GM19452 (cell line): ENCODE data around the gene SVBP.
"Not testable (repeated sequence)": the region's sequence is repeated elsewhere in the genome, so short reads cannot be mapped to it uniquely, and the experiment has no call there.

Experiments used
- ATAC-seq: cut with Tn5 transposase; IDR thresholded peaks from one replicate; pipeline ENCODE4 v1.9.1; 2021; ENCODE audit not compliant: unreplicated experiment

Gene SVBP, protein sequence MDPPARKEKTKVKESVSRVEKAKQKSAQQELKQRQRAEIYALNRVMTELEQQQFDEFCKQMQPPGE

GRCh38 chr1:42816585-42817439 lies at the start of gene SVBP, which contains the start of gene ERMAP:
Gene SVBP (minus strand): TSS chr1:42817397. CDS start chr1:42816544, 853 bp downstream.
Gene ERMAP (plus strand): TSS chr1:42817122. CDS start chr1:42830449, 13,327 bp downstream.
- ATAC-seq: peak; percentile 83

DNA sequence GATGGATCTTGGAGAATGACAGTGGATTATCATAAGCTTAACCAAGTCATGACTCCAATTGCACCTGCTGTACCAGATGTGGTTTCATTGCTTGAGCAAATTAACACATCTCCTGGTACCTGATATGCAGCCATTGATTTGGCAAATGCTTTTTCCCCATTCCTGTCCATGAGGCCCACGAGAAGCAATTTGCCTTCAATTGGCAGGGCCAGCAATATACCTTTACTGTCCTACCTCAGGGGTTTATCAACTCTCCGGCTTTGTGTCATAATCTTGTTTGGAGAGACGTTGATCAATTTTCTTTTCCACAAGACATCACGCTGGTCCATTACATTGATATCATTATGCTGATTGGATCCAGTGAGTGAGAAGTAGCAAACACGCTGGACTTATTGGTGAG lies 49.4 kb upstream of the SVBP start:
- ATAC-seq: no peak

- no peak for ATAC-seq
Measured at GRCh38 chr1:42861014-42861399, 43.8 kb upstream of the SVBP start.

GRCh38 chr1:42860339-42861013 lies 43.3 kb upstream of the SVBP start:
- no peak for ATAC-seq

DNA sequence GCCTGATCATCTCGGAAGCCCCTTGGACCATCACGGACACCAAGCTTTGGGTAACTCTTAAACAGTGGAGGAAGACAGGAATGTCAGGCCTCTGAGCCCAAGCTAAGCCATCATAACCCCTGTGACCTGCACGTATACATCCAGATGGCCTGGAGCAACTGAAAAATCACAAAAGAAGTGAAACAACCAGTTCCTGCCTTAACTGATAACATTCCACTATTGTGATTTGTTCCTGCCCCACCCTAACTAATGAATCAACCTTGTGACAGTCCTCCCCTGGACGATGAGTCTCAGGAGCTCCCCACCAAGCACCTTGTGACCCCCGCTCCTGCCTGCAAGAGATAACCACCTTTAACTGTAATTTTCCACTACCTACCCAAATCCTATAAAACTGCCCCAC lies 42.2 kb upstream of the SVBP start:
- ATAC-seq: not testable (repeated sequence)

DNA sequence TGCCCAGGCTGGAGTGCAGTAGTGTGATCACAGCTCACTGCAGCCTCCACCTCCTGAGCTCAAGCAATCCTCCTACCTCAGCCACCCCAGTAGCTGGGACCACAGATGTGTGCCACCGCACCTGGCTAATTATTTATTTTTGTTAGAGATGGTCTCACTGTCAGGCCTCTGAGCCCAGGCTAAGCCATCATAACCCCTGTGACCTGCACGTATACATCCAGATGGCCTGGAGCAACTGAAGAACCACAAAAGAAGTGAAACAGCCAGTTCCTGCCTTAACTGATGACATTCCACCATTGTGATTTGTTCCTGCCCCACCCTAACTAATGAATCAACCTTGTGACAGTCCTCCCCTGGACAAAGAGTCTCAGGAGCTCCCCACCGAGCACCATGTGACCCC lies 39.4 kb upstream of the SVBP start:
- ATAC-seq: not testable (repeated sequence)

DNA sequence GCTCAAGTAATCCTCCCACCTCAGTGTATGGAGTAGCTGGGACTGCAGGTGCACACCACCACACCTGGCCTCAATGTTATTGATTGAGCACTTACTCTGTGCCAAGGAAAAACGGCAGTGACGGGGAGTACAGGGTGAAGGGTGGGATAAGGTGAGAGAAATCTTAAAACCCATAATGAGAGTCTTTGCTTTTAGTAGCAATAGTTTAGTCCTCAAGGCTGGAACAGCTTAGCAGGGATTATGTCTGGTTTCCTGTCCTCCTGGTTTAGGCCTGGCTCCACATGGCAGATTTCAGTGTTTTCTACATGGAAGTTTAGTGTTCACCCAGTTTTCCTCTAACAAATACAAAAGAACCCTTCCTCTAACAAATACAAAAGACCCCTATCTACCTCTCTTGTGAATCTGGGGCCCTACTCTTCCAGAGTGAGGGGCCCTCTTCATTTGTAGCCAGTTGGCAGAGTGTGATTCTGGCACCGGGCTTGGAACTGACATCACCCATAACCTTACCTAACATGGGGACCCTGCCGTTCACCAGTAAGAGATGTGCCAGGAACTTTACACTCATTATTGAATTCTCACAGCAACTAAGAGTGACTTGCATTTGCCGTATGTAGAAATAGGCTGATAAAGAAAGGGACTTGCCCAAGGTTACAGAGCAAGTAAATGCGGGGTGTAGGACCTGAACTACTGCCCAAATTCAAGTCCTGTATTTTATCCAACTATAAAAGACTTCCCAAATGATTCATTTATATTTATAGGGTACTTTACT lies 36.1 kb upstream of the SVBP start:
- ATAC-seq: no peak

DNA sequence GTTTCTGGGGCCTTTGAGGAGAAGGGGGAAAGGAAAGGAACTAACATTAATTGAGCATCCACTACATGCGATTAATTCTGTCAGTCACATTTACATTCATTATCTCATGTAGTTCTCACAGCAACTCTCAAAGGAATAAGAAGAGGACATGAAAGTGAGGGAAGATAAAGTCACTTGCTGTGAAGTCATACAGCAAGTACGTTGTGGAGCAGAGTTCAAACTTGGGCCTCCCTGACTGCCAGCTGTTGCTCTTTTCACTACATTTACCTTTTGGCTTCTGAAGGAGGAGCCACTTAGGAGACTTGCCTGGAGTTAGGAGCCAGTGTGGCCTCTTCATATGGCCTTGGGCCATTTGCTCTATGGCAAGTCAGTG lies 35.4 kb upstream of the SVBP start:
- no peak for ATAC-seq

DNA sequence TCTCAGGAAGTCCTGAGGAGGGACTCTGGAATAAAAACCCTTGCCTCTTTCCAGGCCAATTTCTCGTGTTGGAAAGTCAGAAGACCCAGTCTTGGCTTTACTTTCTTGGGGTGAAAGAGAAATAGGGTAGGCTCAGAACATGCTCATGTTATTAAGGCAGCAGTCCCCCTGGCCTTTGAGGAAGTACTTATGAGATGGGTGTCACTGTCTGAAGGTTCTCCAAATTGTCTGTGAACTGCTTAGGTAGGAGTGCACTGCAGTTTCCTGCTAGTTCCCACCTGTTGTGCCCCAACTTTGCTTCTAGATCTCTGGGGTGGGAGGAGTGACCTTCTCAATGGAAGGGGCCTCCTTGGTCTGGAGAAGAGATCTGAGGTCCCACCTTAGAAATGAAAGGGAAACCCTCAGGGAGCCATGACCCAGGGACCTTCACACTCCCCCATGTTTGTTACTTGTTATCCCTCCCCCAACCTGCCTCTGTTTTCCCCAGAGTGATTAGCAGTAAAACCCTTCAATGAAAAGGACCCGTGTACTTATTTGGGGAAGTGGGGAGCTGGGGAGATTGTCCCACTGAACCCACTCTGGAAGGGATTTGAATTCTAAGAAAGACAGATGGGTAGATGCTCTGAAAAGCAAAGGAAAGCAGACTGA lies 34.9 kb upstream of the SVBP start:
- ATAC-seq: no peak

- ATAC-seq: no peak
Measured at GRCh38 chr1:42851420-42851819, 34.2 kb upstream of the SVBP start.

DNA sequence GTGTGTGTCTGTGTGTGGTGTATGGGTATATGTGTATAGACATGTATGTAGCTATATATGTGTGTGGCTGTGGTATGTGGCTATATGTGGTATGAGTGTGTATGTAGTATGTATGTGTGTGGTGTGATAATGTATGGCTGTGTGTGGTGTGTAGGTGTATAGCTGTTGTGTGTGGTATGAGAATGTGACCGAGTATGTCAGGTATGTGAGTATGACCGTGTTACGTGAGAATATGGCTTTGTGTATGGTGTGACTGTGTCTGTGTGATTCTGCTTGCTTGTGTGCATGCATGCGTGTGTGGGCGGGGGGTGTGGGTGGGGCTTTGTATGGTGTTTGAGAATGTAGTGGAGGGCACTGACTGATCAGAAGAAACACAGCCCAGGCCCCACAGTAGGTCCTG lies 32.7 kb upstream of the SVBP start:
- ATAC-seq: no peak

DNA sequence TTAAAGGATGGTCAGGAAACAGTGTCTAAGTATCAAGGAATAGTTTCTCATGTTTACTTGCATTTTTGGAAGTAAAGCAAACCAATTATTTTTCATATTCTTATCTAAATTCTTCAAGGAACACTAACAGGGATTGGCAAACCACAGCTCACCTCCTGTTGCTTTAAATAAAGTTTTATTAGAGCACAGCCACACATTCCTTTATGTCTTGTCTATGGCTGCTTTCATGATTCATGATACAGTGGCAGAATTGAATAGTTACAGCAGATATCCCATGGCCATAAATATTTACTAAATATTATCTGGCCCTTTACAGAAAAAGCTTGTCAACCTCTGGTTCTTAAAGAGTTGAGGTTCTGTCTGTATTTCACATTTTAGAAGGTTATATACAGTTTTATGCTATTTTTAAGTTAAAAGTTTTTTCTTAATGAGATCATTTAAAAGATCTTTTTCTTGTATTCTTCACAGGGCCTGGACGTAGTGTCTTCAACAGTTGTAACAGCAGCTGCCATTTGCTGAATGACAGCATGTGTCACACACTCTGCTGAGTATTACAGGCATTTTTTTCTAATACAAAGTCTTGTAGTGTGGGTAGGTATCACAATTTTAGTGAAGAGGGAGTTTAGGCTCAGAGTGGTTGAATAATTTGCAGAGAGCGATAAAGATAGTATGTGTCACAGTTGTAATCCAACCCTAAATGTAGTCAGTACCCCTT lies 31.8 kb upstream of the SVBP start:
- ATAC-seq: no peak

DNA sequence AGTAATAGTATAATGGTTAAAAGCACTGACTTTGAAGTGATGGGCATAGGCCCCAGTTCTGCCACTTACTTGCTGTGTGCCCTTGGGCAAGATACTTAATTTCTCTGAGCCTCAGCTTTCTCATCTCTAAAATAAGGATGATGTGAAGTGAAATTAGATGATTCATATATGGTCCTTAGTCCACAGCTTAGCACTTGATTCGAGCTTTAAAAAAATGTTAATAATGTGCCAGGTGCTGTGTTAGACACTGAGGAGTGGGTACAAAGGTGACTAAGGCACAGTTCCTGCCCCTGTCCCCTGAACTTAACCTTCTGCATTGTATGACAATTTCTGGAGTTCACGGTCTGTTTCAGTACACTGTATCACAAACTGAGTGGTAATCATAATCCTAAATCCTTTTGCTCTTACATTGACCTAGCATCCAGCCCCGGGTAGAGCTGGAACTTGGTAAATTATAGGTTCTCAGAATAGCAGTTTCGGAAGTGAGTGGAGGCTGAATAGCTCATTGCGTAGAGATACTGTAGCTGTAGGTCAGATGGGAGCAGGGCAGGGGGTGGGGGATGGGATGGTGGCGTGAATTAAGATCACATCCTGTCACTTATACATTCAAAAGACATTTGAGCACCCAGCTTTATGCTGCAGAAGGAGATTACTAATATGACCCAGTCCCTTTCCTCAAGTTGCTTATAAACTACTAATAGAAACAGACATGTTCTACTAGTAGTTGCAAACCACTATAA lies 30.7 kb upstream of the SVBP start:
- ATAC-seq: no peak

- ATAC-seq: peak; percentile 8
Measured at GRCh38 chr1:42847111-42847595, 30.0 kb upstream of the SVBP start.

GRCh38 chr1:42846257-42847110 lies 29.3 kb upstream of the SVBP start, which contains the start of gene ZNF691:
Gene ZNF691 (plus strand): TSS chr1:42846613. CDS start chr1:42849659, 3,046 bp downstream.
- ATAC-seq: peak; percentile 91

DNA sequence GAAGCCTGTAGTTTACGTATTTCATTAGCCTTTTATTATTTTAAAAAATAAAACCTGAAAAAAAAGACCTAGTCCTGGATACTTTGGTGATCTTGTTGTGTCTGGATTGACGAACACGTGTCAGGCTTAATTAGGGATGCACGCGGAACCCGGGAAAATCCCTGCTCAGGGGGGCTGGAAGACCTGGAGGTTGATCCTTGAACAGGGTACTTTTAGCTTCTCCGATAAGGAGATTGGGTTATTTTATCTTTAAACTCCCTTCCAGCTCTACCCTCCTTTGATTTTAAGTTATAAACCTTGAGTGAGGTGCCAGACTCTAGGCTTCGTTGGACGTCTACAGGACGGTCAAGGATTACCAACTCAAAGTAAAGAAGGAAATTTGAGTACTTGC lies 28.7 kb upstream of the SVBP start:
- peak; percentile 8 for ATAC-seq

- no peak for ATAC-seq
Measured at GRCh38 chr1:42845193-42845592, 28.0 kb upstream of the SVBP start.

DNA sequence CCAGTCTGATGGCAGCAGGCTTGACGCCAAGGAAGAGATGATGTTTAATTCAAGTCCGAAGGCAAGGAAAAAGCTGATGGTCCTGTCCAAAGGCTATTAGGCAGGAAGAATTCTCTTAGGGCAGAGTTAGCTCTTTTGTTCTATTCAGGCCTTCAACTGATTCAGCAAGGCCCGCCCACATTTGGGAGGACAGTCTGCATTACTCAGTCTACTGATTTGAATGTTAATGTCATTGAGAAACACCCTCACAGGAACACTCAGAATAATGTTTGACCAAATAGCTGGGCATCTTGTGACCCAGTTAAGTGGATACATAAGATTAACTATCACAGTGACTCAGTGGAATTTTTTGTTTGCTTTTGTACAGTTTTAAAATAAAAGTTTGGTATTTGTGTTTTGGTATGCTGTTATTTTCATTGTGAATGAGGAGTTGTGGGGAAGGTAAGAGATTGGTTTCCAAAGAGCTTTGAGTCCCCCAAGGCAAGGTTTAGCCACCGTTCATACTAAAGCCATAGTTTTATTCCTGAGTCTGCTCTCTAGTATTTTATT lies 27.5 kb upstream of the SVBP start:
- no peak for ATAC-seq
